ENCODE data around the gene BSPH1. TPM values are rescaled to one million over a fixed set of nuclear protein-coding genes. Genes with fewer than 3 reads are reported as not detected.
A peak's percentile ranks its signal among the peaks of the same experiment; 100 is the strongest.
"Not testable (repeated sequence)": the region's sequence is repeated elsewhere in the genome, so short reads cannot be mapped to it uniquely, and the experiment has no call there.

The BSPH1 gene
- total RNA-seq, 1 donor from 2014 or later, result not detected

- not testable (repeated sequence) for H3K36me3 Mint-ChIP-seq (ENCODE audit: insufficient read depth); H3K27me3 Mint-ChIP-seq; H3K27ac Mint-ChIP-seq; H3K4me1 Mint-ChIP-seq (ENCODE audit: low read depth); H3K9me3 Mint-ChIP-seq (ENCODE audit: low read depth); H3K4me3 Mint-ChIP-seq (ENCODE audit: low read depth); DNase-seq (ENCODE audit: low spot score, unreplicated experiment)
- TF ChIP-seq, protein P1, sequence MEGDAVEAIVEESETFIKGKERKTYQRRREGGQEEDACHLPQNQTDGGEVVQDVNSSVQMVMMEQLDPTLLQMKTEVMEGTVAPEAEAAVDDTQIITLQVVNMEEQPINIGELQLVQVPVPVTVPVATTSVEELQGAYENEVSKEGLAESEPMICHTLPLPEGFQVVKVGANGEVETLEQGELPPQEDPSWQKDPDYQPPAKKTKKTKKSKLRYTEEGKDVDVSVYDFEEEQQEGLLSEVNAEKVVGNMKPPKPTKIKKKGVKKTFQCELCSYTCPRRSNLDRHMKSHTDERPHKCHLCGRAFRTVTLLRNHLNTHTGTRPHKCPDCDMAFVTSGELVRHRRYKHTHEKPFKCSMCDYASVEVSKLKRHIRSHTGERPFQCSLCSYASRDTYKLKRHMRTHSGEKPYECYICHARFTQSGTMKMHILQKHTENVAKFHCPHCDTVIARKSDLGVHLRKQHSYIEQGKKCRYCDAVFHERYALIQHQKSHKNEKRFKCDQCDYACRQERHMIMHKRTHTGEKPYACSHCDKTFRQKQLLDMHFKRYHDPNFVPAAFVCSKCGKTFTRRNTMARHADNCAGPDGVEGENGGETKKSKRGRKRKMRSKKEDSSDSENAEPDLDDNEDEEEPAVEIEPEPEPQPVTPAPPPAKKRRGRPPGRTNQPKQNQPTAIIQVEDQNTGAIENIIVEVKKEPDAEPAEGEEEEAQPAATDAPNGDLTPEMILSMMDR (IDR thresholded peaks at IDR 0.05; ENCODE audit: unreplicated experiment), result peak; percentile 52
Observed at GRCh38 chr19:47920107-47920506, 71.9 kb downstream of the BSPH1 start.

Other genes starting within 250 kb of the BSPH1 start
- gene NOP53, start 246.6 kb downstream of the BSPH1 start, total RNA-seq, result 301 and 312 TPM in 2 replicates
- gene SELENOW, start 213.5 kb downstream of the BSPH1 start, total RNA-seq, result 342 and 392 TPM in 2 replicates
- gene TPRX1, start 187.6 kb downstream of the BSPH1 start, total RNA-seq, result not detected in 2 replicates
- not detected in 2 replicates for gene CRX, start 170.2 kb downstream of the BSPH1 start, total RNA-seq
- gene TPRX2, start 132.9 kb downstream of the BSPH1 start, total RNA-seq, result not detected in 2 replicates
- gene SULT2A1, start 105.9 kb downstream of the BSPH1 start, total RNA-seq, result not detected in 2 replicates
- not detected in 2 replicates for gene ELSPBP1, start 2.5 kb upstream of the BSPH1 start, total RNA-seq
- gene CABP5, start 51.9 kb upstream of the BSPH1 start, total RNA-seq, result not detected in 2 replicates
- 0.26 and 0.93 TPM in 2 replicates for gene PLA2G4C, start 118.6 kb upstream of the BSPH1 start, total RNA-seq
- 90.4 and 91.0 TPM in 2 replicates for gene LIG1, start 178.2 kb upstream of the BSPH1 start, total RNA-seq
- 10.3 and 11.8 TPM in 2 replicates for gene ZSWIM9, start 178.5 kb upstream of the BSPH1 start, total RNA-seq